Cardiac muscle cell (in vitro differentiated cells and primary cell): ENCODE results near the gene PI4KB. TPM values are rescaled to one million over a fixed set of nuclear protein-coding genes. Genes with fewer than 3 reads are reported as not detected.
A peak's percentile ranks its signal among the peaks of the same experiment; 100 is the strongest.

Source experiments
- DNase-seq, 2 donors: peaks; one replicate each; pipeline versions ENCODE4 v3.0.0 to v3.0.0-alpha.2; 2010 to 2017; ENCODE audit warnings: low read depth in 1 of 2, low spot score in 1 of 2
- H3K27ac ChIP-seq: fragments of 200-600 bp; sonication (generic); 2 replicates; pipeline ENCODE4 v1.5.1; 2016
- H3K27me3 ChIP-seq: fragments of 200-600 bp; sonication (generic); 2 replicates; pipeline ENCODE4 v1.6.0; 2016; ENCODE audit warnings: control low read depth
- H3K36me3 ChIP-seq: fragments of 200-600 bp; sonication (generic); 2 replicates; pipeline ENCODE4 v1.5.1; 2016; ENCODE audit warnings: control low read depth
- H3K4me1 ChIP-seq: fragments of 200-600 bp; sonication (generic); 2 replicates; pipeline ENCODE4 v1.8.1; 2017; ENCODE audit warnings: low read depth, mild to moderate bottlenecking, mixed run types
- H3K4me3 ChIP-seq: fragments of 200-600 bp; sonication (generic); 2 replicates; pipeline ENCODE4 v1.5.1; 2016; ENCODE audit warnings: mild to moderate bottlenecking
- H3K9me3 ChIP-seq: fragments of 200-600 bp; sonication (generic); 2 replicates; pipeline ENCODE4 v1.5.1; 2017; ENCODE audit warnings: low read depth, mild to moderate bottlenecking, control low read depth
- CTCF ChIP-seq: IDR thresholded peaks from 2 replicates; pipeline ENCODE4 v1.5.1; 2012; ENCODE audit warnings: low read depth, mild to moderate bottlenecking, low read length
- polyA plus RNA-seq: library from polyadenylated mRNA; unstranded; fragments of >200 nt; fragmentation: Nextera tagmentation; extraction: Ambion mirVana; gene quantifications from 2 replicates; pipeline ENCODE4 v1.2.1, GENCODE V29; 2016
- total RNA-seq: library from RNA; depleted of rRNA; stranded (reverse); fragments of >200 nt; gene quantifications from 2 replicates; pipeline ENCODE4 v1.2.3, GENCODE V29; 2016

Gene PI4KB
- total and polyA plus RNA-seq, 2 experiments from 2014 or later, result 46.0 to 53.5 TPM

- Histone ChIP-seq H3K9me3 (no peaks in the 10 kb centered on the region), H3K27ac (no peak overlapping the region), H3K36me3 (peaks cover 4% of the 10 kb centered on the region), H3K27me3 (no peaks in the 10 kb centered on the region), H3K4me3 (no peak overlapping the region), H3K4me1 (peaks cover 7% of the 10 kb centered on the region)
- DNase-seq, result no peak
- TF ChIP-seq CTCF, result no peak
Measured at GRCh38 chr1:151259351-151259750, 67.9 kb downstream of the PI4KB start.

DNA sequence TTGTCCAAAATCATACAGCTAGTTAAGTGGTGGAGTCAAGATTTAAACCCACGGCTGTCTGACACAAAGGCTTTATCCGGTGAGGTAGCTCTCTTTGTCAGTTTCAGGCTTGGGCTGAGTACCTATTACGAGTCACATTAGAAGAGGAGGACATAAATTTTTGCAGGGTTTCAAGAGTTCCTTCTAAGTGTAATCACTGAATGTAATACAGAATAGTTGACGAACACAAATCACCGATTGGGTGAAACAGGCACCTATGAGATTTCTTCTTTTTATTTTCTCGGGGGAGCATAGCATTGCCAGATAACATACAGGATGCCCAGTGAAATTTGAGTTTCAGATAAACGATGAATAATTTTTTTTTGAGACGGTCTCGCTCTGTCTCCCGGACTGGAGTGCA lies 71.8 kb downstream of the PI4KB start:
- Histone ChIP-seq H3K9me3 (no peaks in the 10 kb centered on the region), H3K27me3 (no peaks in the 10 kb centered on the region), H3K4me3 (peak overlapping the region; percentile 91), H3K4me1 (peaks cover 7% of the 10 kb centered on the region), H3K36me3 (no peaks in the 10 kb centered on the region), H3K27ac (peak overlapping the region; percentile 88)
- peak in 1 of 2 donors; percentile 4 for DNase-seq
- no peak for TF ChIP-seq CTCF

DNA sequence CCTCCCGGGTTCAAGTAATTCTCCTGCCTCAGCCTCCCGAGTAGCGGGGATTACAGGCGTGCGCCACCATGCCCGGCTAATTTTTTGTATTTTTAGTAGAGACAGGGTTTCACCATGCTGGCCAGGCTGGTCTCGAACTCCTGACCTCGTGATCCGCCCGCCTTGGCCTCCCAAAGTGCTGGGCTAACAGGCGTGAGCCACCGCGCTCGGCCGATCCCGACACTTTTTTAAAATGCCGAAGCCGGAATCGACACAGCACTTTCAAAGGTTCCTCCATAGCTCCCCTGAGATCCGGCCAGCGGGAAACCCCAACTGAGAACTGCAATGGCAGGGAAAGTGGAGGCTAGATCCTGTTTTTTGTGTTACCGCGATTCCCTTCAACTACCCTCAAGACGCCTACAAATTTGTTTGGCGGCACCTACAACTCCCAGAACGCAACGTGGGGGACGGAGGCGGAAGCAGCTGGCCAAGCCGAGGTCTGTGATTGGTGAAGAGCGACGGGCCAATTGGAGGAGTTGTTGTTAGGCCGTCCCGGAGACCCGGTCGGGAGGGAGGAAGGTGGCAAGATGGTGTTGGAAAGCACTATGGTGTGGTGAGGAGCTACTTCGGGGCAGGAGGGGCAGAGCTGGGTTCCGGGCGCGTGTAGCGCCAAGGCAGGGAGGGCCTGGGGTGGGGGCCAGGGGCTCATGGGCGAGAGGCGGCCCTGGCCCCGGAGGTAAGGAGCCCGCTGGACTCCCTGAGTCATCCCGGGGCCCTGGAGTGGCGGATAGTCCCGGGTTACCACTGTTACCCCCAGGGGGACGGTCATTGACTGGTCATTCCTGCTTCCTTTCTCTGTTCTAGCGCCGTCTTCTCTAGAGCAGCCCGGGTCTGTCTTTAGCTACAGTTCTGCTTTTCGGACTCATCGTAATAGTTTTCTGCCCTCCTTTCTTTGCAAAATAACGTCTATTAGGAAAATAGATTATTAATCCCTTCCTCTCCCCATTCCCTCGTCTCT lies 72.7 kb downstream of the PI4KB start, which contains the start of gene PSMD4:
PSMD4 (plus strand) TSS at position 518 of the 997 bp plus-strand sequence; CDS start at position 567, 49 bp downstream.
- Histone ChIP-seq H3K4me3 (peak within 1 kb of the TSS; percentile 91), H3K27me3 (no peaks in the 10 kb centered on the region), H3K4me1 (peaks cover 7% of the 10 kb centered on the region), H3K36me3 (peaks cover 1% of the 10 kb centered on the region), H3K27ac (peak within 1 kb of the TSS; percentile 88), H3K9me3 (no peaks in the 10 kb centered on the region)
- TF ChIP-seq CTCF, result no peak
- DNase-seq, result peak; percentile 95 to 98

DNA sequence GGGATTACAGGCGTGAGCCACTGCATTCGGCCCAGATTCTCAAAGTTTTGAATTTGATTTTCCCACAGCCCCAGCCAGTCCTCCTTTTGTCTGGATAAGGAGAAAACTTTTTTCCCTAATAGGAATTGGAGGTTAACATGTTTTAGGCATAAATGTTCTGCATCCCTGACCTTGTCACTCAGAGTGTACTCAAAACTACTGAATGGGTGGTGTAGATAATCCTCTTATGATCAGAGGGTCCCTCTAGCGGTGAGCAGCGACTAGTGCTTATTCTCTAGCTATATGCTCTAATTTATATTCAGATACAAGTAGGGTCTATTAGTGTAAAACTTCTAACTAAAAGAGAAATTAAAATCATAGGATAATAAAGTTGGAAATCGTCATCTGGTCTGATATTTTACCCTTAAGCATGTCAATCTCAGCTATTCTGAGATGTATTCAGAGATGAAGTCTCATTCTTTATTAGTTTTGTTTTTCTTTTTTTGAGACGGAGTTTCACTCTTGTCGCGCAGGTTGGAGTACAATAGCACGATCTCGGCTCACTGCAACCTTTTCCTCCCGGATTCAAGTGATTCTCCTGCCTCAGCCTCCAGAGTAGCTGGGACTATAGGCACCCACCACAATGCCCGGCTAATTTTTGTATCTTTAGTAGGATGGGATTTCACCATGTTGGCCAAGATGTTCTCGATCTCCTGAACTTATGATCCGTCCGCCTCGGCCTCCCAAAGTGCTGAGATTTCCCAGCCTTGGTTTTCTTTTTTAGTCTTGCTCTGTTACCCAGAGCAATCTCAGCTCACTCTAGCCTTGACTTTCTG lies 75.4 kb downstream of the PI4KB start:
- Histone ChIP-seq H3K4me3 (no peak overlapping the region), H3K36me3 (peaks cover 26% of the 10 kb centered on the region), H3K27ac (no peak overlapping the region), H3K9me3 (no peaks in the 10 kb centered on the region), H3K4me1 (peaks cover 7% of the 10 kb centered on the region), H3K27me3 (no peaks in the 10 kb centered on the region)
- peak; percentile 84 to 86 for DNase-seq
- peak; percentile 89 for TF ChIP-seq CTCF

GRCh38 chr1:151246786-151247185 lies 80.4 kb downstream of the PI4KB start:
- Histone ChIP-seq H3K27me3 (no peaks in the 10 kb centered on the region), H3K27ac (no peak overlapping the region), H3K4me1 (no peaks in the 10 kb centered on the region), H3K9me3 (no peaks in the 10 kb centered on the region), H3K4me3 (no peak overlapping the region), H3K36me3 (peaks cover 64% of the 10 kb centered on the region)
- no peak for DNase-seq
- TF ChIP-seq CTCF, result no peak
